Adipose tissue (tissue), 3 donors: ENCODE results near the gene MCTP1. TPM values are rescaled to one million over a fixed set of nuclear protein-coding genes. Genes with fewer than 3 reads are reported as not detected.

Source experiments
- H3K27ac ChIP-seq: one replicate; pipeline ENCODE4 v1.5.1; 2013; ENCODE audit warnings: low read depth, low read length
- WGBS, 3 donors: extraction: QIAGEN DNeasy Blood & Tissue Kit; methylation state at CpG; one replicate each; pipeline ENCODE4 v1.1.7; 2013; 5-methylcytosine and 5-hydroxymethylcytosine counted together
- polyA plus RNA-seq, 3 donors: library from polyadenylated mRNA; stranded (reverse); fragments of 200-250 nt; gene quantifications; one replicate each; pipeline ENCODE4 v1.2.3, GENCODE V29; 2013
- donor health status: healthy with polysubstance abuse.
- donor health status: Bipolar disorder and iron deficiency.
- donor health status: healthy.

The MCTP1 gene
- polyA plus RNA-seq, 3 donors = 1.5 to 14.9 (median 13.3) TPM

DNA sequence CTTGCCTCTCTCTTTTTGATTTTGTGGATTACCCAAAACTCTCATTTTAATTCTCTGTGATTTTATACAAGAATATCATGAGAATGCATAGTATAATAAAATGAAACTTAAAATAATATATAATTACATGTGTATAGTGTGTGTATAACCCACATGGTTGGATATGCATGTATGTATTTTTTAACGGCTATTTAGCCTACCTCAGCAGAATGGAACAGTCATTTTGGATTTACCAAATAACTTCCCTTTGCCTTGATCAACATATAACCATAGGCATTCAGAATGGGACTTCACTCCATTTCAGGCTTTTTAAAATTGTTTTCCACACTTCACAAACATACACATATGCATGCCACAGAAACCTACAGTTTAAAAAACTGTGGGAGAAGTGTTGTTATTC, 505.2 kb downstream of the MCTP1 start:
- H3K27ac ChIP-seq = no peak overlapping the region
- WGBS, 3 donors = 88 to 100% (median 91%) methylated on average over 1 of the region's 1 CpG

DNA sequence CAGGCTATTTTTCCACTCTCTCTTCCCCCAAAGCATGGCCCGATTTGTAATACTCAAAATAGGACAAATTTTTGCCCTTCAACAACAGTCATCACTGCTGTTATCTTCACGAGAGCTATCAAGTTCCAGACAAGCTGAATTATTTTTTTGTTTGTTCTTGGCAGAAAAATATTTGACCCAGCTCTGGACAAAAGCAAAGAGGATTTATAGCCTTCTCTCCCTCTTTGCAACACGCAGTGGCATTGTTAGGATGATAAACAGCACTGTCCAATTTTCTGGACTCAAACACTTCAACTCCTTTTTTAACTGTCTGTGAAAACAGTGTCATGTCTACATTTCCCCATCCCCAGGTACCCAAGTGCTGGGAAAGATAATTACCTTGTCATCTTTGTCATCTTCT, 506.2 kb downstream of the MCTP1 start:
- WGBS, 3 donors = 49 to 72% (median 57%) methylated on average over 3 of the region's 3 CpGs

DNA sequence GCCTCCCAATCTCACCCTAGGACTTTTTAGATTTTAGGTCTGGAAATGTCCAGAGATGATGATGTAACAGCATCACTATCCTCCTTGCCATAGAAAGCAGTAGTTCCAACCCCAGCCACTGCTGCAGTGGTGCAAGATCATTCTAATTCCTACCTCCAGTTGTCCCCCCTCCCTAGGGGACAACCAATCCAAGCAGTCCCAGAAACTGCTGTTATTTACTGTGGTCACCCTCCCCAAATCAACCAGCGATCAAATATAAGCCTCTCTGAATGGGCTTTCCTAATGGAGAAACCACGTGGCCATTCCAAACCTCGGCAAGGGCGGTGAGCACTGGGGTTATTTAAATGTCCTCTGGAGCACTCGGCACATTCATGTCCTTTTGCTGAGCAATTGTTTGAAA, 506.6 kb downstream of the MCTP1 start:
- 67 to 85% (median 78%) methylated on average over 5 of the region's 5 CpGs for WGBS, 3 donors
- no peak overlapping the region for H3K27ac ChIP-seq

More for the DNA sequence above, 506.2 kb downstream of the MCTP1 start:
- H3K27ac ChIP-seq = no peak overlapping the region

DNA sequence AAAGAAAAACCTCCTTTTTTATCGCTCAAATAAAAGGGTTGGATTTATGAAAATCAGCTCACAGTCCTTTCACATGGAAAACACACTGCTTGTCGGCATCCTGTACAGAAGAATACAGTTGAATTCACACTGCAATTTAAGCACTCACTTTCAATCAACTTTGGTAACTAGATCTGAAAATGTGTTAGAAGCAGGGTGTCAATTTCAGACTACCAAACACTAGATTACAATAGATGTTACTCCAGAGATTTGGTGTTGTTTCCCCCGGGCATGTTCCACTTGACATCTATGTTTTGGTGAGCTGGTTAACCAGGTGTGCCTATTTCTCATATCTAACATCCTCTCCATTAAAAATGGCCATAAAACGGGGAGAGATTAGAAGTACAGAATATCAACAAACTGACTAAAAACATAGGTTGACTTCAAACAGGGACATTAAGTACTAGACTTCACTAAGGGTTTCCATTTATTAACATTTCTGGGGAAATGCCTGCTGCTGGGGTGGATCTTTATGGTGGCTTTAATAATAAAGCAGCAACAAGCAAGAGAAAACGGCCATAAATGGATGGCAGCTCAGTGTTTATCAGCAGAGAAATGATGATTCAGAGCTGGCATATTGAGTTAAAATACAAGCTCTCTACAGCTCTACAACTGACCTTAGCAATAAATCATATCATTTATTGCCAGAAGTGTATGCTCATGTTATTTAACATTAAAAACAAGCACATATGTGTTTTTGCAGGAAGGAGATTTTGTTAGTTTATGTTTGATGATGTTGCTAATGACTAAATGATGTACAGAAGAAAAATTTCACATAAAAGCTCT, 507.6 kb downstream of the MCTP1 start:
- no peak overlapping the region for H3K27ac ChIP-seq
- WGBS, 3 donors = 64 to 79% (median 68%) methylated on average over 5 of the region's 5 CpGs

DNA sequence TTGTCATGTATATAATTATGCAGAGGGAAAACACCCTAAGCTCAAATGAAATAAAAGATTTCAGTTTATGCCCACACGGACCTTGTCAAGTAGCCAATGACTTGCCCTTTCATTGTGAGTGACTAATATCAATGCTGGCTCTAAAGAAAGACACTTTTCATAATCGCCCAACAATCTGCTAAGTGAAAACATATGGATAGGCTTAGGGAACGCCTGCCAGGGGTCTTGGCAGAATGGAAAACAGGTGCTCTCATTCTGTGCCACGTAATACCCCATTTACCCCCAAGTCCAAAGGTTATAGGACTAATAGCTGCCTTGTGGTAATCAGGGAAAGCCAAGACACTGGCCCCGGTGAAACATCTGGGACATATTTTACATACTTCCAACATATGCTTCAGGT, 508.7 kb downstream of the MCTP1 start:
- H3K27ac ChIP-seq = no peak overlapping the region
- WGBS, 3 donors = 60 to 77% (median 76%) methylated on average over 5 of the region's 5 CpGs

DNA sequence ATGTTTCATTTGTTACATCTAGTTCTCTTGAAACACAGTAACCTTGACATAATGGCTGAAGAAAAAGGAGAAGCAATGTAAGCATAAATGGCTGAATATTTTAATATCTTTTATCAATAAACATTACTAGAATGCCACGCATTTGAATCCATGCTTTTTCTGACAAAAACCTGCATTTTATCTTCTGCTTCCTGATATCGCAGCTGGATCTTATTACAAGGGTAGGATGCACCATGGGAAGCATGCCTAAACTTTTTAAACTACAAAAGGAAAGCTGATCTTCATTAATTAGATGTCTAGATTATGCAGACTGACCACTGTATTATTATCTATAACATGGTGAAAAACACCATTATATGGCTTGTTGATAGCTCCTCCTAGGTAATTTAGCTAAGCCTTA, 509.8 kb downstream of the MCTP1 start:
- no peak overlapping the region for H3K27ac ChIP-seq
- 76 to 83% (median 81%) methylated on average over 2 of the region's 2 CpGs for WGBS, 3 donors

DNA sequence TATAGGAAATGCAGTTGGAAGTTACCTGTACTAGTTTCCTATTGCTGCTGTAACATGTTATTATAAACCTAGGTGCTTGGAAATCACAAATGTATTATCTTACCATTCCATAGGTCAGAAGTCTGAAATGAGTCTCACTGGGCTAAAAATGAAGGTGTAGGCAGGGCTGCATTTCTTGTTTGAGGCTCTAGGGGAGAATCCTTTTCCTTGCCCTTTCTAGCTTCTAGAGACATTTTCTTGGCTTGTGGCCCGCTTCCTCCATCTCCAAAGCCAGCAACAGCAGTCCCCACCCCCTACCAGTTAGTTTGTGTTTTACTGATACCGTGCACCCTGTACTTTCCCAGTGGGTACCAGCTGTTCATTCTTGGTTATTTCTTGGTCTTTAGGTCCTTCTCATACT, 513.2 kb downstream of the MCTP1 start:
- 68 to 90% (median 90%) methylated on average over 2 of the region's 2 CpGs for WGBS, 3 donors
- H3K27ac ChIP-seq = no peak overlapping the region

DNA sequence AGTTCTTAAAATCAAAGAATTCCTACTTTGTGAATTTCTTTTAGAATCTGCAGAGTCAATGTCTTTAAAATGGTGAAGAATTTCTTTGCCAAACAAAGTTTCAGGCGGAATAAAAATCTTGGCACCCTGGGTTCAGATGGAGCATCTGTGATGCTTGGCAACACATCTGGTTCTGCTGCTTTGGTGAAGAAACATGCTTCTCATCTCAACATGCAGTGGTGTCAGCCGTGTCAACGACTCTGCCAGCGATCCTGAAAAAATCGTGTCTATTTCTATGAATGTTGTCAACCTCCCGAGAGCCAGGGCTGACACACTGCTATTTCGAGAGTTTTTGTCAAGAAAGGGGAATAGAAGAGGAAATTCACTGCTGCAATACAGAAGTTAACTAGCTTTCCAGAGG, 514.9 kb downstream of the MCTP1 start:
- 78 to 93% (median 90%) methylated on average over 7 of the region's 7 CpGs for WGBS, 3 donors
- H3K27ac ChIP-seq = no peak overlapping the region

DNA sequence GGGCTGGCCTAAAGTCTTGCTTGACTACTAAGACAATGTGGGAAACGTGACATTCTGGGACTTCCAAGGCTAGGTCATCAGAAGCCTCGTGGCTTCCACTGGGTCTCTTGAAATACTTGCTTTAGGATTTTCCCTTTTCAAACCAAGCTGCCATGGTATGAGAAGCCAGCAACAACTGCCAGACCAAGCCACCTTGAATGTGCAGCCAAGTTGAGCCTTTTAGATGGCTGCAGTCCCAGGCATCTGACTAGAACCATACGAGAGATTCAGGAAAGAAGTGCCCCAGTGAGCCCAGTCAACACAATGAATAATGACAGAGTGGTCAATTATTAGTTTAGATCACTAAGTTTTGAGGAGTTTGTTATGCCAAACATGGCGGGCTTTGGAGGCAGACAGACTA, 523.1 kb downstream of the MCTP1 start:
- no peak overlapping the region for H3K27ac ChIP-seq
- 70 to 88% (median 81%) methylated on average over 4 of the region's 4 CpGs for WGBS, 3 donors

DNA sequence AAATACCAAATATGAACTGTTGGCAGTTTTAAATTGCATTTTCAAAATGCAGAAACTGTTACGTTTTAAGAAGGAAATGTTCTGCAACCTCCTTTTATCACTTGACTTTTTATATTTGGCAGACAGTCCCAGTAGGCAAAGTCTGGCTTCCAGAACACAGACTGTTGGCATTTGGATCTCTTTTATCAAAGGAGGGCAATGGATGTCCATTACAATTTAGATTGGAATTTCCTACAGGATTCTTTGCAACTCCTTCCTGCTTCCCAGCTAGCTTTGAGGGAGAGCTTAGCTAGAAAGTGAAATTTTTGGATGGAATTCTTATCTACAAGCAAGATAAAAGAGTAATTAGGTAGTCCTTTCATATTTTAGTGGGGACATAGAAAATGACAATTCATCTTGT, 523.8 kb downstream of the MCTP1 start:
- 29 to 61% (median 39%) methylated on average over 1 of the region's 1 CpG for whole genome bisulfite sequencing, 3 donors
- no peak overlapping the region for H3K27ac ChIP-seq

DNA sequence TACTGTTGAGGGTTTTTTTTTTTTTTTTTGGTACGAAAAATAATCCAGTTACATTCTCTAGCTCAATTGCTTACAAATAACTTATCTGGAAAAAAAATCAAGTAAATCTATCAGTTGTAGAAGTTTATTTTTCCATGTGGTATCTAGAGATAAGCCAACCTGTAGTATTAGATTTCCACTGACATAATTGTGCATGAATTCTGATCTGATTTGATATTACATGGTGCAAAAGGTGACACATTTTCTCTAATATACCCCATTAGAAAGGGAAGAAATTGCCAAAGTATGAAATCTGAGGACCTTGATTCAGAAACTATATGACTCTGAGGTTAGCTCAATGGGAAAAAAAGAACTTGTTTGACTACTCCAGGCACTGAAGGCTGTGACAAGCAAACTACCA, 524.9 kb downstream of the MCTP1 start:
- H3K27ac ChIP-seq = no peak overlapping the region
- 68 to 100% (median 88%) methylated on average over 1 of the region's 1 CpG for WGBS, 3 donors

DNA sequence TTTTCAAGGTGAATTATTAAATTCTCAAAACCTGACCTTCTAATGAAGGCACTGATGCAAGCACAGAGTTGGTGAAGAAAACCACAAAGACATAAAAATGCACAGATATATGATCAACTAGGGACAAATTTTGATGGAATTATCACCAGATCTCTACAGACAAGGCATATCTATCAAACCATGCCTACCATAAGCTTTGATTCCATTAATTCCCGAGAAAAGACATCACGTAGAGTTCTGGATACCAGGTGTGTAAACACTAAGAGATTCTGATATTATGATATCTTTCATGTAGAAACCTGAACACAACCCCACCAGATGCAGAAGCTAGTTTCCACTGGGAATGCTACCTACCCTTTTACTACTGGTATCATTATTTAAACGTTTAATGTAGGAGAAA, 525.9 kb downstream of the MCTP1 start:
- no peak overlapping the region for H3K27ac ChIP-seq
- WGBS, 3 donors = 55 to 88% (median 85%) methylated on average over 3 of the region's 3 CpGs

DNA sequence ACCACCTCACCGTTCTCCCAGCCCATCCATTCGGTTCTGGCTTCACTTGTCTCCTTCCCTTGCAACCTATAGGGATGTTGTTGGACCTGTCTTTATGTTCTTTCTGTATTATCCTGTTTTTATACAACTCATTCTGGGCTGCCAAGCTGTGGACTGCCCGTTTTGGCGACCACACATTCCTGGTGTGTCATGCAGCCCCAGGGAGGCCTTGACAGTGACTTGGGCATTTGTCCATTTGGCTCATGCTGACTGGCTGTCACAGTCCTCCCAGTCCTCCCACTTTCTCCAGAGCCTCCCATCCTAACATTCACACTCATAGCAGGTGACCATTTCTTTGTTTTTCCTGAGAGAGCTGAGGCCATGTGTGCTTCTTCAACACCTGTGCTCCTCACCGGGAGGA, 530.1 kb downstream of the MCTP1 start:
- no peak overlapping the region for H3K27ac ChIP-seq
- 82 to 88% (median 84%) methylated on average over 5 of the region's 5 CpGs for WGBS, 3 donors

DNA sequence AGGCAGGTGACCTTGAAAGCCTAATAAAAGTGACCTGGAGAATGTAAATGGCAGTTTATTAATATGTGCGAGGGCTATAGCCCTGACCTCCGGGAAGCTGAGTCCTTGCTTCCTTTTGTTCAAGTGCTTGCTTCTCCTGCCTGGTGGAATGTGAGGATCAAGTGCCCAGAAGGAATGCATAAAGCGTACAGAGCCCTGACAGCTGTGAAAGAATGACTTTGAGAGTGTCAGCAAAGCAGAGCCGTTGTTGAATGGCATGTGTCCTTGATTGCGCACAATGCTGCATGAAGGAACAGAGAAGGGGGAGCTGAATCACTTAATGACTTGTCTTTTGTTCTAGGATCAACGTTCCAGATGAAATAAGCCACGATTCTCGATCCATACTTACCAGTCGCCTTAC, 533.4 kb downstream of the MCTP1 start:
- no peak overlapping the region for H3K27ac ChIP-seq
- 55 to 77% (median 73%) methylated on average over 9 of the region's 9 CpGs for WGBS, 3 donors

DNA sequence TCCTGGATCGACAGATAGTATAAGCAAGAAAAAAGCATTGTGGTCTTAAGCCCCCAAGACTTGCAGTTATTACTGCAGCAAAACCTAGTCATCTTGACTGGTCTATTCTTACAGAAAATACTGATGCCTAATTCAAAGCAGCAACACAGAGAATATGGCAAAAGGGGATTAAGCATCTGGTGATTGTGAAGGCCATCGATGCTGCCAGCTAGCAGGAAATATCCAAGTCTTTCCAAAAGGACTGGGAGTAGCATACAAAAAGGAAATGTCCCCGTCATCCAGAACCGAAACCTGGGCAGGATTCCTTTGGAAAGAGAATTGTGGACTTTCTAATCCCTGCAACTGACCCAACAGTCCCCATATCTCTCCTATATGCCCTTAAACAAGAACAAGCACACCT, 534.2 kb downstream of the MCTP1 start:
- no peak overlapping the region for H3K27ac ChIP-seq
- WGBS, 3 donors = 83 to 94% (median 88%) methylated on average over 4 of the region's 4 CpGs

DNA sequence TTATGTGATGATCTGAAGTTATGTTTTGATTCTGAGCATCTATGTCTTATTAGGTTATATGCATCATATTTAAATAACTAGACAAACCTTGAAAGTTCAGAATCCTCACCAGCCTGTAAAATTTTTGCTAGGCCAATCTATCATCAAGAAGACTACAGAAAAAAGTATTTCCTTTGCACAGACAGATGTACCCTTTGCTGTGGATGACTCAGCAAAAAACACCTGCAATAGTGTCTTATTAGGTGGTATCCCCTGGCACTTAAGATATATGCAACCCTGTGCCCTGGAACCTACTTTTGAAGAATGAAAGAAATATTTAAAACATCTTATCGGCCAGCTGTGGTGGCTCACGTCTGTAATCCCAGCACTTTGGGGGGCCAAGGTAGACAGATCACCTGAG, 535.9 kb downstream of the MCTP1 start:
- 60 to 70% (median 67%) methylated on average over 2 of the region's 2 CpGs for WGBS, 3 donors
- H3K27ac ChIP-seq = no peak overlapping the region

DNA sequence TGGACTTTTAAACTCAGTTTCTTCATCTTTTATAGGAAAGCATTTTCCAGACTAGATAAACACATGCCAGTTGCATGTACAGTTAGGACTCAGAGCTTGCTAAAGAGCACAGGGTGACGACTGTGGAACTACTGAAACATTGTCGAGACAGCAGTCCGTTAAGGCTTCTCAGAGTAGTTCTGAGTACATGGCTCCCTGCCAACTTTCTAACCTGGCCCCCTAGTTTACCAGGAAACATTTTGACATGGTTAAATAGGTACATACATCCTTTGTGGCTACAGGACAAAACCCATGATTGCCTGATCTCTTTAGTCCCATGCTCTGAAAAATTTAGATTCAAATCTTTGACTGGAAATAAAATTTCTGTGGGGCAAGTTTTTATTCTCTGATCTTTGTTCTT, 536.7 kb downstream of the MCTP1 start:
- no peak overlapping the region for H3K27ac ChIP-seq
- 47 to 72% (median 53%) methylated on average over 3 of the region's 3 CpGs for WGBS, 3 donors

DNA sequence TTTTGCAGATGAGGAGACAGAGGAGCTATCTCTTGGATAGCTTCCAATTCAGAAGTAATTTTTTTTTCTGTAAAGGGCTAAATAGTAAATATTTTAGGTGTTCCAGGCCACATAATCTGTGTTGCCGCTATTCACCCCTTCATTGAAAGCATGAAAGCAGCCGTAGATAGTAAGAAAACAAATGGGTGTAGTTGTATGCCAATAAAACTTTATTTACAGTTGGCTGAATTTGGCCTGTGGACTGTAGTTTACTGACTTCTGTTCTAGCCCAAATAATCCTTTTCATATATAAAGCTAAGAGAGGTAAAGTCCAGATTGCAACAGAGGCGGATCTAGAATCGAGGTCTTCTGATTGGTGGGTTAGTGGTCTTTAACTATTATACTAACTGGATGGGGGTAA, 537.5 kb downstream of the MCTP1 start:
- WGBS, 3 donors = 74 to 97% (median 81%) methylated on average over 4 of the region's 4 CpGs
- H3K27ac ChIP-seq = no peak overlapping the region

DNA sequence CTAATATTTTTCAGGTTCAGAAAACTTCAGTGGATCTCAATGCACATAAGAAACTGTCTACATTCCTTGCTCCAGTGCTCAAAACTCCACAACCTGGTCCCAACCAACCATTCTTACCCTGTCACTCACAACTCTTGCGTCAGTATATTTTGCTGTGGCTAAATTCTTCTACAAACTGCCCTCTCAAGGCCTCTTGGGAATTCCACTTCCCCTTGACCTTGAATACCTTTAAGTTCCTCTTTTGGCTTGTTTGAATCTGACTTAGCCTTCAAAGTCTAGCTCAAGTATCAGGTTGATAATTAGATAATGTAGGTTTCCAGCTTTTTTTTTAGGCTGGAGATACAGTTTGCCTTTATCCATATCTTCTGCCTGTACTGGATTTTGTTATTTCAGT, 538.2 kb downstream of the MCTP1 start:
- 34 to 57% (median 46%) methylated on average over 1 of the region's 1 CpG for WGBS, 3 donors
- no peak overlapping the region for H3K27ac ChIP-seq
